Activated naive CD8-positive, alpha-beta T cell (primary cell): ENCODE measurements around the gene CHGA.

Experiments
- H3K27ac Mint-ChIP-seq: one replicate; pipeline ENCODE4 v1.8.0; 2021; ENCODE audit warnings: mixed read lengths
- H3K27me3 Mint-ChIP-seq: one replicate; pipeline ENCODE4 v1.8.0; 2021; ENCODE audit warnings: mixed read lengths
- H3K36me3 Mint-ChIP-seq: one replicate; pipeline ENCODE4 v1.8.0; 2021; ENCODE audit warnings: mixed read lengths
- H3K4me1 Mint-ChIP-seq: one replicate; pipeline ENCODE4 v1.8.0; 2021; ENCODE audit warnings: low read depth, mixed read lengths
- H3K4me3 Mint-ChIP-seq: one replicate; pipeline ENCODE4 v1.8.0; 2021; ENCODE audit warnings: mild to moderate bottlenecking, mixed read lengths
- H3K9me3 Mint-ChIP-seq: one replicate; pipeline ENCODE4 v1.8.0; 2021; ENCODE audit warnings: low read depth, mixed read lengths

CHGA gene, protein sequence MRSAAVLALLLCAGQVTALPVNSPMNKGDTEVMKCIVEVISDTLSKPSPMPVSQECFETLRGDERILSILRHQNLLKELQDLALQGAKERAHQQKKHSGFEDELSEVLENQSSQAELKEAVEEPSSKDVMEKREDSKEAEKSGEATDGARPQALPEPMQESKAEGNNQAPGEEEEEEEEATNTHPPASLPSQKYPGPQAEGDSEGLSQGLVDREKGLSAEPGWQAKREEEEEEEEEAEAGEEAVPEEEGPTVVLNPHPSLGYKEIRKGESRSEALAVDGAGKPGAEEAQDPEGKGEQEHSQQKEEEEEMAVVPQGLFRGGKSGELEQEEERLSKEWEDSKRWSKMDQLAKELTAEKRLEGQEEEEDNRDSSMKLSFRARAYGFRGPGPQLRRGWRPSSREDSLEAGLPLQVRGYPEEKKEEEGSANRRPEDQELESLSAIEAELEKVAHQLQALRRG

GRCh38 chr14:92922883-92923743 is at the start of gene CHGA:
Gene CHGA, plus strand, starts transcription at chr14:92923150. Its CDS starts 210 bp downstream, at chr14:92923360.
- Mint-ChIP-seq H3K27me3 (peaks cover 25% of the 10 kb centered on the region), H3K27ac (no peak within 1 kb of the TSS), H3K36me3 (no peaks in the 10 kb centered on the region), H3K9me3 (no peaks in the 10 kb centered on the region), H3K4me1 (peaks cover 6% of the 10 kb centered on the region), H3K4me3 (no peak within 1 kb of the TSS)

- no peak overlapping the region for H3K27ac Mint-ChIP-seq
- H3K9me3 Mint-ChIP-seq = no peaks in the 10 kb centered on the region
- H3K4me3 Mint-ChIP-seq = no peak overlapping the region
- no peaks in the 10 kb centered on the region for H3K36me3 Mint-ChIP-seq
- peaks cover 4% of the 10 kb centered on the region for H3K27me3 Mint-ChIP-seq
- H3K4me1 Mint-ChIP-seq = no peaks in the 10 kb centered on the region
These were observed 47.8 kb upstream of the CHGA start for GRCh38 chr14:92874962-92875661.

DNA sequence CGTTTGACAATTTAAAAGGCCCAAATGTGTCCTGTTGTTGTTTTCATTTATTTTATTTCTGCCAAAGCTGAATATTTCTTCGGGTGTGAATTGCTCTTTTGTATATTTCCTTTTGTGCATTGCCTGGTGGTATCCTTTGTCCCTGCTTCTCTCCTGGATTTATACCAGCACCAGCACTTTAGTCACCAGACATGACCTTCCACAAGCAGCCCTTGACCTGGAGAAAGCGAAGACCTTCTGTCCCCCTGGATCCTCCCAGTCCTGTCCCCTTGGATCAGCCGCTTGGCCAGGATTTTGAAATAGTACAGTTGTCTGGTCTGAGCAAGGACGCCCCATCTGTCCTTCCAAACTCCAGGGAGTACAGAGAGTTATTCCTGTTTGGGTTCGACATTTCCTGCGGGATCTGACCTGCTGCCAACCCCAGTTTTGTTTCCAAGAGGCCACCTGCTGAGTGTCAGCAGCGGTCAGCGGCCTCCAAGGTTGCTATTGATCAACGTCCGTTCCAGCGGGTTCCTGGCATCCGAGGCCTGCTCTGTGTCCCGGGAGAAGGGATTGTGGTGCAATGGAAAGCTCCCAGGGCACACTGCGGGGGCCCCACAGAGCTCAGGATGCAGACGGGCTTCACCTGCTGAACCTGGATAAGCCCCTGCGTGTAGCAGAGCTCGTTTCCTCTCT is 45.1 kb upstream of the CHGA start:
- Mint-ChIP-seq H3K4me3 (no peak overlapping the region), H3K36me3 (no peaks in the 10 kb centered on the region)

GRCh38 chr14:92880351-92880750 is 42.6 kb upstream of the CHGA start:
- H3K4me1 Mint-ChIP-seq = no peaks in the 10 kb centered on the region
- H3K9me3 Mint-ChIP-seq = no peaks in the 10 kb centered on the region
- peaks cover 13% of the 10 kb centered on the region for H3K27me3 Mint-ChIP-seq
- H3K36me3 Mint-ChIP-seq = no peaks in the 10 kb centered on the region
- H3K4me3 Mint-ChIP-seq = no peak overlapping the region
- no peak overlapping the region for H3K27ac Mint-ChIP-seq

More for the DNA sequence above, 45.1 kb upstream of the CHGA start:
- peaks cover 11% of the 10 kb centered on the region for H3K27me3 Mint-ChIP-seq
- H3K9me3 Mint-ChIP-seq = no peaks in the 10 kb centered on the region
- H3K4me1 Mint-ChIP-seq = no peaks in the 10 kb centered on the region
- no peak overlapping the region for H3K27ac Mint-ChIP-seq

- Mint-ChIP-seq H3K27ac (no peak overlapping the region), H3K4me1 (no peaks in the 10 kb centered on the region), H3K27me3 (peaks cover 13% of the 10 kb centered on the region), H3K4me3 (no peak overlapping the region), H3K36me3 (no peaks in the 10 kb centered on the region), H3K9me3 (no peaks in the 10 kb centered on the region)
These were observed 42.1 kb upstream of the CHGA start for GRCh38 chr14:92880851-92881250.

DNA sequence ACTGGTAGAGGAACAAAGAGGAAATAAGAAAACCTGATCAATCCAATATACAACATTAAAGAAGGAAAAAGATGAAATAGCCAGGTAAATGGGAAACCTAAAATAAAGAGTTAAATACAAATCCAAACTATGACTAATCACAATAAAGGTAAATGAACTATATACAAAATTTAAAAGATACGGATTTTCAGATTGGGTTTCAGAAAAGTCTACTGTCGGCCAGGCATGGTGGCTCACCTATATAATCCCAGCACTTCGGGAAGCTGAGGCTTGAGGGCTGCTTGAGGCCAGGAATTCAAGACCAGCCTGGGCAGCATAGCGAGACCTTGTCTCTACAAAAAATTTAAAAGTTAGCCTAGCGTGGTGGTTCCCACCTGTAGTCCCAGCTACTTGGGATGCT is 39.9 kb upstream of the CHGA start:
- no peak overlapping the region for H3K4me3 Mint-ChIP-seq
- H3K27ac Mint-ChIP-seq = no peak overlapping the region
- H3K4me1 Mint-ChIP-seq = no peaks in the 10 kb centered on the region
- no peaks in the 10 kb centered on the region for H3K36me3 Mint-ChIP-seq
- peaks cover 14% of the 10 kb centered on the region for H3K27me3 Mint-ChIP-seq
- H3K9me3 Mint-ChIP-seq = no peaks in the 10 kb centered on the region

DNA sequence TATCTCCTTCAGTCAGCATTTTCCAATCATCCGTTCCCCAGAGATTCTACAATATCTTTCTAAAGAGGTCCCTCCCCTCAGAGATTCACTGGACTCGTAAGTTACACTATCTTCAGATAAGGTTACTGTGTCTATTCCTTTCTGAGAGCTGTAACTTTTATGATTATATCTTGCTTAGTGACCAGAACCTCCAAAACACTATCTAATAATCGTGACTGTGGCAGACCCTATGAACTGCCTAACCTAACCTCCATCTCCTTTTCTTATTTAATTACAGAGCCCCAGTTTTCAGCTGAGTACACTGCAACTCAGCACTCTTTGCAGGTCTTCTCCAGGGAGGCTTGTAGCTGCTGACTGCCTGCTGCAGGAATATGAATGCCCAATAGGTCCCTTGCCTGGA is 38.5 kb upstream of the CHGA start:
- peaks cover 14% of the 10 kb centered on the region for H3K27me3 Mint-ChIP-seq

GRCh38 chr14:92885279-92886061 is 37.5 kb upstream of the CHGA start:
- H3K4me3 Mint-ChIP-seq = no peak overlapping the region
- peaks cover 10% of the 10 kb centered on the region for H3K27me3 Mint-ChIP-seq
- no peaks in the 10 kb centered on the region for H3K9me3 Mint-ChIP-seq
- H3K4me1 Mint-ChIP-seq = no peaks in the 10 kb centered on the region
- H3K27ac Mint-ChIP-seq = no peak overlapping the region
- no peaks in the 10 kb centered on the region for H3K36me3 Mint-ChIP-seq

More for the DNA sequence above, 38.5 kb upstream of the CHGA start:
- Mint-ChIP-seq H3K4me1 (no peaks in the 10 kb centered on the region), H3K4me3 (no peak overlapping the region), H3K27ac (no peak overlapping the region), H3K9me3 (no peaks in the 10 kb centered on the region), H3K36me3 (no peaks in the 10 kb centered on the region)

- no peak overlapping the region for H3K27ac Mint-ChIP-seq
- no peaks in the 10 kb centered on the region for H3K9me3 Mint-ChIP-seq
- no peak overlapping the region for H3K4me3 Mint-ChIP-seq
- no peaks in the 10 kb centered on the region for H3K36me3 Mint-ChIP-seq
- peaks cover 5% of the 10 kb centered on the region for H3K4me1 Mint-ChIP-seq
- peaks cover 8% of the 10 kb centered on the region for H3K27me3 Mint-ChIP-seq
These were observed 36.6 kb upstream of the CHGA start for GRCh38 chr14:92886337-92886736.

GRCh38 chr14:92887157-92887556 is 35.8 kb upstream of the CHGA start:
- Mint-ChIP-seq H3K9me3 (no peaks in the 10 kb centered on the region), H3K27ac (no peak overlapping the region), H3K27me3 (peaks cover 4% of the 10 kb centered on the region), H3K36me3 (no peaks in the 10 kb centered on the region), H3K4me1 (peaks cover 5% of the 10 kb centered on the region), H3K4me3 (no peak overlapping the region)

DNA sequence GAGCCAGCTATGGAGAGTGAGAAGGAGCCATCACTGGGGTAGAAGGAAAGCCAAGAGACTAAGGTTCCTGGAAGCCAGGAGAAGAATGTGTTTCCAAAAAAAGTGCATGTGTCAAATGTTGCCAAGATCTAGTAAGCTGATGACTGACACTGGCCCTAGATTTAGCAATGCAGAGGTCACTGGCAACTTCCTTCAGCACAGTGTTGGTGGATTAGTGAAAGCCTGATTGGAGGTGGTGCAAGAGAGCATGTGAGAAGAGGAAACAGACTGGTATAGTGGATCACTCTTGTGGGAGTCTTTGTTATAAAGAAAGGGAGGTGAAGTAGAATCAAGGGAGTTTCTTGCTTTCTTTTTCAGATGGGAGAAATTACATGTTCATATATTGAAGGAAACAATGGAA is 34.1 kb upstream of the CHGA start:
- Mint-ChIP-seq H3K4me3 (no peak overlapping the region), H3K36me3 (peaks cover 6% of the 10 kb centered on the region), H3K27ac (no peak overlapping the region), H3K27me3 (peaks cover 4% of the 10 kb centered on the region), H3K9me3 (peaks cover 9% of the 10 kb centered on the region), H3K4me1 (peaks cover 9% of the 10 kb centered on the region)

DNA sequence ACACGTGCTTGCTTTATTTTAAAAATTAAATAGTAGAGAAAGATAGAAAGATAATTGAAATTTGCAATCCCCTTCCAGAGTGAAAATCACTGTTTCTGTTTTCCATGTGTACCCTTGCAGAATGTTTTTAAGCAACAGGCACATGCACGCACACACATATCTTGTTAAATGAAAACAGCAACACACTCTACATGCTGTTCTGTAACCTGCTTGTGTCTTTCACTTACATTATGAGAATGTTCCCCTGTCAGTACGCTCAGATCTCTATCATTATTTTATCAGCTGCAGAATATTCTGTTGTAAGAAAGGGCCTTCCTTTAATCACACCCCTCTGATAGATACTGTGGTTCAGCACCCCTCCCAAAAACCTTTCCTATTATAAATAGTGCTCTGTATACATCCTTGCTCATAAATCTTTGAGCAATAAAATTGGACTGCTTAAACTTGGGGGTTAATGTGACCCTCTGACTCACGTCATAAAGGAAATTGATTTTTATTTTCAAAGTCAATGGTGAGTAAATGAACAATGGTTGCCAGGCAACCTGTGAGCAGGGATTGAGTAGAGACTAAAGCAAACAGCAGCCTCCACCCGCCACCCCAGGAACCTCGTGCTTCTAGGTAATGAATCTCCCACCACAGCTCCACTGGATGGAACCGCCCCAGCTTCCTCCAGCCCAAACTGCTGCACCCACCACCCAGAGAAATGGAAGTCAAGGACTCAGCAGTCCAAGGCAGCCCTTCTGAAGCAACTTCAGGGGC is 31.9 kb upstream of the CHGA start:
- Mint-ChIP-seq H3K36me3 (peaks cover 6% of the 10 kb centered on the region), H3K27ac (no peak overlapping the region), H3K4me1 (peaks cover 9% of the 10 kb centered on the region), H3K27me3 (peaks cover 4% of the 10 kb centered on the region), H3K4me3 (no peak overlapping the region), H3K9me3 (peaks cover 9% of the 10 kb centered on the region)

GRCh38 chr14:92892589-92892988 is 30.4 kb upstream of the CHGA start:
- peaks cover 9% of the 10 kb centered on the region for H3K9me3 Mint-ChIP-seq
- peaks cover 6% of the 10 kb centered on the region for H3K36me3 Mint-ChIP-seq
- peaks cover 14% of the 10 kb centered on the region for H3K4me1 Mint-ChIP-seq
- peaks cover 4% of the 10 kb centered on the region for H3K27me3 Mint-ChIP-seq
- no peak overlapping the region for H3K4me3 Mint-ChIP-seq
- H3K27ac Mint-ChIP-seq = no peak overlapping the region
